ENCODE results near the gene TMEM47.

The TMEM47 gene

DNA sequence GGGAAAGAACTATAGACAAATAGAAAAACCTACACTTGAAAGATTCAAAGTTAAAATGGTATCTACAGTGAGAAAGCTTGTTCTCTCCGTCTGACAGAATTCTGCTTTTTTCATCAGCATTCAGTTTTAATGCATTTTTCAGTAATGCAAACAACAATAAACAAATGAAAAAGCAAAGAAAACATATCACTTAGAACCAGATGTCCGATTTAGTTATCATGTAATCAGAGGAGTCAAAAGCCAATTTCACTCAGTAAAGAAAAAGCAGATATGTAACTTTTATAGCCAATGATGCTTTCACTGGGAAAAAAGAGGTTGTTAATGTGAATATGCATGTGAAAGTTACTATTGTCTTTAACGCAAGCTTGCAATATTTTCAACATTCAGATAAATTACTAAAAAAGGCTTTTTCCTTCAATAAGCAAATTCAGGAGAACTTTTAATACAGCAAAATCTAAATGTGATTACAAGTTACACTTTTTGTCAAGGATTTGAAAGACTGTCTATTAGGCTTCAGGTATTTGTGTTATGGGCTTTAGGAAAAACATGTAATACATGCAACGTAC lies 70.7 kb downstream of the TMEM47 start:
- DNase-seq: no peak
- intact Hi-C loops (cut with DNase I): no loop called here

DNA sequence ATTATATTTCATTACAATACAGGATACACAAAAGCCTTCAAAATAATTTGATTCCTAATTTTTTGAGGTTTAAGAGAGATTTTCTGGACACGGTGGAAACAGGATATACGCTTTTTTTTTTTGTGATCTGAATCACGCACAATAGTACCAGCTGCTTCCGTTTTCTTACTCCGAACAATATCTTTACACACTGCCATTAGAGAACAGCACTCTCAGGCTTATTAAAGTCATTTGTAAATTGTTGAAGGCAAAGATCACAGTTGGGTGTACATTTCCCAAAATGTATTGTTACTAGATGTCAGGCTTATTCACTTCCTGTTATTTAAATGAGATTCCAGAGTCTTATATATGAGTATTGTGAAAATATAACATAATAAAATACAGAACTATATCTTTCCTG lies 71.5 kb downstream of the TMEM47 start:
- DNase-seq: no peak
- intact Hi-C loops (cut with DNase I): no loop called here

DNA sequence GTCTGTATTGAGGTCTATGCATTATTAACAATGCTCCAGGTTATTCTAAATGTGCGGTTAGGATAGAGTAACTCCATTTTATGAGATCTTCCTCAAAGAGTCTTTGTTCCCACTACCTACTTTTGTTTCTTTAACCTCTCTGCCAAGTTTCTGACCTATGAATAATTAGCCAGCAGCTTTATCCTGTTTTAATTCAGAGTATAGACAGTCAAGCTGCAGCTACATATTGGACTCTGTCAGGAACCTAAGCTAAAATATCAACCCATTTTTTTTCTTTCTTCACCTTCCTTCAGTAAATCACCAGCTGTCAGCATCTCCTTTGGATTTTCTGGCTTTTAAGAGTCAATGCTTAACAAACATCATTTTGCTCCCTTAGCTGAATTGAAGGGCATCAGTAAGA lies 72.3 kb downstream of the TMEM47 start:
- DNase-seq: no peak
- intact Hi-C loops (cut with DNase I): no loop called here

DNA sequence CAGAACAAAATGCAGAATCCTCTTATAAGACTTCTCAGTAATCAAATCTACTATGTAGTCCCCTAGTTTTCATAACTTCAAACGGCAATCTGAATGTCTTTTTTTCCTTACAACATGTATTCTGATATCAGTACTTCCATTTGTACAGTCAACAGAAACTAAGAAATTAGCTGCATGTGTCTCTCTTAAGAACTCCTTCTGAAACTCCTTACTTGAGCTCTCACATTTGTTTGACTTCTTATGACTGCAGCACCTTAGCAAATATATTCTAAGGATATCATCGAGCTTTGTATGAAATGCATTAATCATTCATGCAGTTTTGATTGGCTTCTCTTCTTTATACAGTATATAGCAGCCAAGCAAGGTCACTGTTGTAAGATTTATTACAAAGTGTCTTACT lies 77.0 kb downstream of the TMEM47 start:
- intact Hi-C loops (cut with DNase I): no loop called here
- no peak for DNase-seq

DNA sequence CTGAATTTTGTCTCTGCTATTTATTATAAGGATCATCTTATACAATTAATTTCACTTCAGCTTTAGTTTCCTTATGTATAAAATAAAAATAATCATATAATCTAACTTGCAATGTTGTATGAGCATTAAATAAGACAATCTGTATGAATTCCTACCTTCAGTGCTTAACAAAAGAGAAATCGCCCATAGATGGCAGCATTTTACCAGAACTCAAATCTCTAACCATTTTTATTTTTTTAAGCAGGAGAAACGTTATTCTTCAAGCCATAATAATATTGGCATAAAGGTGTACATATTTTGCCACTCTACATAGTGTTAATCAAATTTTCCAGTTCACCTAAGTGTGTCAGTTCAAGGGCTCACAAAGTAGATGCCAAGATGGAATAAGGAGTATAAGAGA lies 78.8 kb downstream of the TMEM47 start:
- DNase-seq: no peak
- intact Hi-C loops (cut with DNase I): no loop called here
